ENCODE results near the gene ASH1L.
A peak's percentile ranks its signal among the peaks of the same experiment; 100 is the strongest.
"Not testable (repeated sequence)": the region's sequence is repeated elsewhere in the genome, so short reads cannot be mapped to it uniquely, and the experiment has no call there.

ASH1L gene

DNA sequence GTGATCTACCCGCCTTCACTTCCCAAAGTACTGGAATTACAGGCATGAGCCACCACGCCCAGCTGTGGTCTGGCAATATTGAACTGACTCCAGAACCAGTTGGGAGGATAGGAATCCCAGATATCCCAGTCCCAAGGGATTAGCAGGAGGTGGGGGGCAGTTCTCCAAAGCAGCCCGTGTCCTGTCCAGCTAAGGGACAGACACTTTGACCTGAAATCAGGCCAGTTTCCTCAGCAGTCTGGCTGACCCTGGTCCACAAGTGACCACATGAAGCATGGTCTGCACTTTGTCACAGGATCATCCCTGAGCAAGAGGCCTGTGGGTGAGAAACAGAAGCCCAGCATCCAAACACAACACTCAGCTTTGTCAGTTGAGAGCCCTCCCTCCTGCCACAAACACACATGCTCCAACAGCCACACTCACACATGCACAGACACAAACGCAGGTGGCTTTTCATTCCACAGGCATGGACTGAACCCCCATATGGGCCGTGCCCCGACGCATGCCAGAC is 256.7 kb downstream of the ASH1L start:
- peak; percentile 56 for DNase-seq (ENCODE audit: low spot score)

DNA sequence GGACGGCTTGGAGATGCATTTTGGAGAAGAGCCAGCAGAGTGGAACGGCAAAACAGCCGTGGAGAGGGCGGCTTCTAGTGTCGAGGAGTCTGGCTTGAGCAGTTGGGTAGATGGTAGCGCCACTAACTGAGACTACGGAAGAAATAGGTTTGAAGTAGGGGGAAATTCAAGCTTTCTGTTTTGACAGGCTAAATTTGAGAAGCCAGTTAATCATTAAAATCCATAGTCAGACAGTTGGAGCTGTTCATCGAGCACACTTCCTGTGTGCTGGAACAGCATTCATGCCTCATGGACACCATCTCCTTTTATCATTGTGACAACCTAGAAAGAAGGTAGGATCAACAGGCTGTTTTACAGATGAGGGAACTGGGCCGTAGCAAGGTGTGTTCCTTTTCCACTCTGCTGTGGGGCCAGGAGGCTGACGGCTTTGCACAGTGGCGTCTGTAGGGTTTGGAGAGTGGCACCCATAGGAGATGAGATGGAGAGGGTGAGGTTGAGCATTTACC is 258.0 kb downstream of the ASH1L start:
- no peak for DNase-seq (ENCODE audit: low spot score)

GRCh38 chr1:155301342-155301841 is 261.2 kb downstream of the ASH1L start, which contains the start of gene PKLR:
TSS of gene PKLR (minus strand) at chr1:155301438. CDS start at chr1:155301395, 43 bp downstream.
- no peak for DNase-seq (ENCODE audit: low spot score)

DNA sequence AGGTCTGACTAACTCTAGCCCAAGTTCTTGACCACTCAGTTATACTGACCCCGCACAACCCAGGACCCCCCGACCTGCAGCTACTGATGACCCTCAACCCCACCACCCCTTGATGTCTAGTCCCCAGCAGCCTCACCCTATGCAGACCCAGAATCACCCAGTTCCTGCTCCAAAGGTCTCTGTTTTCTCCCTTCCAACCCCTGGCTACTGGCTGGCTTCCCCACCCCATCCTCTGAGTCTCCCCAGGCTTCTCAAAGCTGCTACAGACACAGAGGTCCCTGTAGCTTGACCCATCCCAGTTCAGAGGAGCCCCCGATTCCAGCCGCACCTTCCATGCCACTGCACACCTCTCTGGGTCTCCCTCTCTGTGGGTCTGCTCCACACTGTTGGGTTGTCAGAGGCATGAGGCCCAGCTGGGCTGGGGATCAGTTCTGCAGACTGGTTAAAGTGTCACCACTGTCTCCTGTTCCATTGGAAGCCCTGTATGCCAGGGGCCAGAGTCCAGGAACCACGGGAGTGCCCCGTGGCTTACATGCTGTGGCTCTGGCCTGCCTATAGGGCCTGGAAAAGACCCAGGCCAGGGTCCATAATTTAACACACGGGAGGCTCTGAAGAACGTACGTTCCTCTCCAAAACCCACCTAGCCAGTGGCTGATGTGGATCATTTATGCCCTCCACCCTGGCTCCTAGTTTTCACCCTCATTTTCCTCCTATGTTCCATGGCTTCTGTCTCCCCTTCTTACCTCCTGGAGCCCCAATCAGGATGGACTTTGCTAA is 261.9 kb downstream of the ASH1L start:
- DNase-seq (ENCODE audit: low spot score), result no peak

GRCh38 chr1:155300024-155300423 is 262.6 kb downstream of the ASH1L start:
- DNase-seq (ENCODE audit: low spot score), result no peak

GRCh38 chr1:155297384-155297783 is 265.2 kb downstream of the ASH1L start:
- DNase-seq (ENCODE audit: low spot score), result no peak

- no peak for DNase-seq (ENCODE audit: low spot score)
Observed at GRCh38 chr1:155296661-155297060, 265.9 kb downstream of the ASH1L start.

DNA sequence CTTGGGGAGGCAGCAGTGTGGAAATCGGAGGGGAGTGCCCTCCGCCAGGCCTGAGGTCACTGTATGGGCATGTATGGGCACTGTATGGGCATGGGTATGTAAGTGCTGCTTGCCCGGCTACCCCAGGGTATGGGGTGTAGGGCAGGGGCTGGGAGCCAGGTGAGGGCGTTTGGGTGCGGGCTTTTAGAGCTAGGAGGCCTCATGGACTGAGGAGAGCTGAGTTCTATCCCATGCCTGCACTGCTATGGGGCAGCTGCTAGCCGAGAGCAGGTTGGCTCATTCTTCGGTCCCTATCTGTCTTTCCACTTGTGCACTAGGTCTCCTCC is 266.7 kb downstream of the ASH1L start:
- no peak for DNase-seq (ENCODE audit: low spot score)

DNA sequence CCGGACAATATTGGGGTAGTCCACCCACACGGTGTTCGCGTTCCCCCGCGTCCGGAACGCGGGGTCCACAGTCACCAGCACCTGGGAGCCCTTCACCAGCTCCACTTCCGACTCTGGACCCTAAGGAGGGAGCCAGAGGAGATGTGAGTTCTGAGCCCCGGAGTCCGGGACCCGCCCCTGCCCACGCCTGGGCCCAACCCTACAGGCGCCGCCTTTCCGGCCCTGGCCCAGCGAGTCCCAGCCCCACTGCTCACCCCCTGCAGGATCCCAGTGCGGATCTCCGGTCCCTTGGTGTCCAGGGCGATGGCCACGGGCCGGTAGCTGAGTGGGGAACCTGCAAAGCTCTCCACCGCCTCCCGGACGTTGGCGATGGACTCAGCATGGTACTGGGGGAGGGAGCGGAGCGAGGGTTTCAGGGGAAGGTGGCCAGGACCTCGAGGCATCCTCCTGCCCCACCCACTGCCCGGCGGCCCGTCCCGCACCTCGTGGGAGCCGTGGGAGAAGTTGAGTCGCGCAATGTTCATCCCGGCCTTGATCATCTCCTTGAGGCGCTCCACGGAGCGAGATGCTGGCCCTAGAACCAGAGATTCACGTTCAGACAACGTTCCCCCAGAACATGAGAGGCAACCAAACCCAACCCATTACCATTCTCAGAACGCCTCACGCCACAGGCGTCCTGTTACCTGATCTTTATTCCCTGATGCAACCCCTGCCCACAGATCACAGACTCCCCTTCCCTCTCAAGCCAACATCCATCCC is 267.2 kb downstream of the ASH1L start:
- DNase-seq (ENCODE audit: low spot score), result no peak

DNA sequence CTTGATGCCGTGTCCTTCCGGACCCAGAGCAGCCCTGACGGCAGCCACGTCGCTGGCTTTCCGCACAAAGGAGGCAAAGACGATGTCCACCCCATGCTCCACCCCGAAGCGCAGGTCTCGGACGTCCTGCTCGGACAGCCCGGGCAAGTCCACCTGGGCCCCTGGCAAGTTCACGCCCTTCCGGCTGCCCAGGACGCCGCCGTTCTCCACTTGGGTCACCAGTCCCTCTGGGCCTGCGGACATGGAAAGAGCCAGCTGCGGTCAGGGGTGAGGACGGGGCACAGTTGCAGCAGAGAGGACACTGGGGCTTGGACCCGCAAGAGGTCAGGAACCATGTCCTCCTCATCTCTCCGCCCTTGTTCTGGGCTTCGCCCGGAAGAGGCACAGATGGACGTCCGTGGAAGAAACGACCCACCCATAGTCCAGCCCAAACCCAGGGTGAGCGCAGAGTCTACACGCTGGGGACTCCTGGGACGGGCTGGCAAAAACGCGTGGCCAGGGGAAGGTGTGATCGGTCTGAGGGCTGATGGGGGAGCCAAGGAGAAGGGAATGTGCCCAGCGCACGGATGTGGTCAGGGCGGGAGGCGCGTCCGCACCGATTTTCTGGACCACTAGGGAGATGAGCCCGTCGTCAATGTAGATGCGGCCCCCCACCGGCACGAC is 268.0 kb downstream of the ASH1L start:
- no peak for DNase-seq (ENCODE audit: low spot score)

DNA sequence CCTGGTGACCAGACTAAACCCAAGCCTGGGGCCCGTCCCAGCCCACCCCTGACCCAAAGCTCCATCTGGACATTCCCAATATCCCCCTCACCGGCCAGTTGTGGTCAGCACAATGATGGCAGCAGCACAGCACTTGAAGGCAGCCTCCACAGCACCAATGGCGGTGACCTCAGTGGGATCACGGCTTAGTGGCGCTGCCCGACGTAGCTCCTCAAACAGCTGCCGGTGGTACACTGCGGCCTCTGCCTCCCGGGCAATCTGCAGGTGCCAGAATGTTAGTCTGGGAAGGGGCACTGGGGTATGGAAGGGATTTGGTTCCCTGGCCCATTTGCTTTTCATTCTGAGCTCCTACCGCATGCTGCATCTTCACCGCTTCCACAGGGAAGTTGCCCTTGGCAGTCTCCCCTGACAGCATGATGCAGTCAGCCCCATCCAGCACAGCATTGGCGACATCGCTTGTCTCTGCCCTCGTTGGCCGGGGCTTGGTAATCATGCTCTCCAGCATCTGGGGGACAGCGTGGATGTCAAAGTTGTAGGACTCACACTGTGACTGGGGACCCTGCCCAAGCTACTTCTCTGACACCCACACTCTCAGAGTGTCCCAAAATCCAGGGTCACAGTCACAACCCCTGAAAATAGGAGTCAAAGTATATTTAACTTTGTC is 269.4 kb downstream of the ASH1L start:
- no peak for DNase-seq (ENCODE audit: low spot score)

GRCh38 chr1:155291006-155291405 is 271.6 kb downstream of the ASH1L start:
- not testable (repeated sequence) for DNase-seq (ENCODE audit: low spot score)

DNA sequence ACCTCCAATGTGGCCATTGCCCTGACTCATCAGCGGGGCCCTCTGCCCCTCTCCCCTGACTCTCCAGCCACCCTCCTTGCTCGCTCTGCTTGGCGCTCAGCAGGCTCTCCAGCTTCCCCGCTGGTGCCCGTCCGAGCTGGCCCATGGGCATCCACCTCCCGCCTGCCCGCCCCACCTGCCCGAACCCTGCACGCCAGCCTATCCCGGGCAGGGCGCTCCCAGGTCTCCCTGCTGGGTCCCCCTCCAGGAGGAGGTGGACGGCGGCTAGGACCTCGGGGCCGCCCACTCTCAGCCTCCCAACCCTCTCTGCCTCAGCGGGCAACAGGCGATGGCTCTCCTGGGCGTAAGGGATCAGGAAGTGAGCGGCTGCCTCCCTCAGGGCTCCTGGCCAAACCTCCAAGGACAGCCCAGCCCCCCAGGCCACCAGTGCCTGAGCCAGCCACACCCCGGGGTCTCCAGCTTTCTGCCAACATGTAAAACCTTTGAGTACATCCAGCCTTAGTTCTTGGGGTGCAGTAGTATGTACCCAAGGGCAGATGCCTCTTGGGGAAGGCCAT is 274.5 kb downstream of the ASH1L start:
- DNase-seq (ENCODE audit: low spot score), result no peak

- no peak for DNase-seq (ENCODE audit: low spot score)
Observed at GRCh38 chr1:155286544-155286943, 276.1 kb downstream of the ASH1L start.

GRCh38 chr1:155285631-155286044 is 277.0 kb downstream of the ASH1L start:
- DNase-seq (ENCODE audit: low spot score), result no peak
